A673 (cell line): ENCODE measurements around the gene NRDE2. TPM values are rescaled to one million over a fixed set of nuclear protein-coding genes. Genes with fewer than 3 reads are reported as not detected.

Experiments used
- BruUV-seq: library from RNA; stranded (reverse); fragments of 400-500 nt; replicated peaks from 2 replicates; lab custom pipeline; 2021; lab: Mats Ljungman, UMichigan
- CTCF ChIA-PET: fragments of 300-600 bp; sonication (Branson Sonifier 250); formaldehyde crosslinking; loops from one replicate; lab custom pipeline; 2022; ENCODE audit warnings: antibody characterized with exemption; lab: Charles Lee
- POLR2A ChIA-PET: fragments of 300-600 bp; sonication (Branson Sonifier 250); formaldehyde crosslinking; loops from one replicate; lab custom pipeline; 2022; ENCODE audit warnings: antibody characterized with exemption; ENCODE audit not compliant: low non-redundant PET; lab: Charles Lee
- DNase-seq: peaks from one replicate; pipeline ENCODE4 v3.0.0-alpha.2; 2015; ENCODE audit warnings: low spot score
- H3K27ac ChIP-seq: fragments of 200-600 bp; sonication (generic); 2 replicates; pipeline ENCODE4 v1.5.1; 2016; ENCODE audit warnings: mixed run types, low read depth, mild to moderate bottlenecking, mixed read lengths, antibody characterized with exemption, low read length; ENCODE audit not compliant: poor library complexity, severe bottlenecking
- H3K27me3 ChIP-seq: fragments of 200-600 bp; sonication (generic); replicated peaks from 2 replicates; pipeline ENCODE4 v1.6.1; 2017; ENCODE audit warnings: mixed run types, low read depth, mild to moderate bottlenecking, mixed read lengths, antibody characterized with exemption, low read length; ENCODE audit not compliant: insufficient read depth, poor library complexity
- H3K36me3 ChIP-seq: fragments of 200-600 bp; sonication (generic); 2 replicates; pipeline ENCODE4 v1.6.1; 2016; ENCODE audit warnings: mixed run types, mild to moderate bottlenecking, mixed read lengths, antibody characterized with exemption, low read length; ENCODE audit not compliant: insufficient read depth, poor library complexity, severe bottlenecking
- H3K4me1 ChIP-seq: fragments of 200-600 bp; sonication (generic); 2 replicates; pipeline ENCODE4 v1.6.1; 2017; ENCODE audit warnings: mixed run types, mild to moderate bottlenecking, mixed read lengths, antibody characterized with exemption, low read length; ENCODE audit not compliant: insufficient read depth, poor library complexity, severe bottlenecking
- H3K4me3 ChIP-seq: fragments of 200-600 bp; sonication (generic); 2 replicates; pipeline ENCODE4 v1.5.1; 2016; ENCODE audit warnings: low read depth, mixed run types, mild to moderate bottlenecking, mixed read lengths, low read length; ENCODE audit not compliant: poor library complexity, severe bottlenecking
- H3K9me3 ChIP-seq: fragments of 200-600 bp; sonication (generic); 2 replicates; pipeline ENCODE4 v1.6.1; 2016; ENCODE audit warnings: mixed run types, low read depth, mild to moderate bottlenecking, mixed read lengths, antibody characterized with exemption, low read length; ENCODE audit not compliant: poor library complexity, severe bottlenecking
- EZH2 ChIP-seq: fragments of 200-600 bp; sonication (generic); IDR thresholded peaks from 2 replicates; pipeline ENCODE4 v1.6.1; 2017; ENCODE audit warnings: borderline replicate concordance, low read depth, mild to moderate bottlenecking, mixed read lengths, antibody characterized with exemption, low read length; ENCODE audit not compliant: poor library complexity, severe bottlenecking
- intact Hi-C: fragments of 100-400 bp; cut with micrococcal nuclease; formaldehyde crosslinking; loops from one replicate; pipeline ENCODE4 v1.10.0; 2022; ENCODE audit not compliant: unreplicated experiment
- total RNA-seq: library from RNA; stranded (reverse); gene quantifications from 2 replicates; pipeline ENCODE4 v1.2.3, GENCODE V29; 2021
- TF ChIP-seq, protein P1 (sequence below): fragments of 300-800, 200-600 bp; sonication (generic); conservative IDR thresholded peaks from 2 replicates; pipeline ENCODE4 v1.5.1; 2017; ENCODE audit warnings: low read depth, mild to moderate bottlenecking, antibody characterized with exemption, low read length, moderate library complexity, mixed read lengths

The NRDE2 gene
- total RNA-seq, 1 experiment from 2014 or later, result 19.7 TPM

DNA sequence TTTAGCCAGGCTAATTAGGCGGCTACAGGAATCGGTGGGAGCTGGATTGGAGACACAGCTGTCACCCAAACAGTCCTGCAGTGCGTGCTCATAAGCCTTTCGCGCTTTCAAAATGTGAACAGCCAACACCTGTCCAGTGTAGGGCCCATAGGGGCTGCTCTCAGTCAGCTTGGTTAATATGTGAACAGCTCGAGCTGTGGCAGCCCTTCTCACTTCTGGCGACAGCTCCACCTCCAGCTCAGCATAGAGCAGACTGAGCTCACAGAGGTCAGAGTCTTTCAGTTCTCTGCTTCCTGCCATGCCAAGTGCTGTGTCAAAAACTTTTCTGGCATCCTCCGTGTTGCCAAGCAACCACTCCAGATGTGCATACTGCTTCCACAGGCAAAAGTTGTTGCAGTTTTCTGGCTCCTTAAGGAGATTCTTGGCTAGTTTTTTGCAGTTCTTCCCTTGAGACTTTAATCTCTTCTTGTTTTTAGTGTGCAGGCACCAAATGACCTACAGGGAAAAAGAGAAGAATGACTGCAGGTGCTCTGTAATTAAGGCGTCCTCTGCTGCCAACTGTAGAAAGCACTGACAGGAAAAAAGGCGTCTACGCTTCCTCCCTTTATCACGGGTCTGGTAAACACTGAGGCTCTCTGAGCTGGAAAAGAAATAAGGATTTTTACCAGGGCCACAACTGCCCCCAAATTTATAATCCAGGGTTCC lies 42.9 kb downstream of the NRDE2 start:
- BruUV-seq, result no TSS peak
- peaks cover 23% of the 10 kb centered on the region for H3K36me3 ChIP-seq
- no peaks in the 10 kb centered on the region for H3K9me3 ChIP-seq
- no peak for DNase-seq
- no peaks in the 10 kb centered on the region for H3K4me1 ChIP-seq
- ChIA-PET CTCF (interaction anchor here (1.0 kb wide), 1 partner anchor 111 kb away, joined by 3 read pairs; no protein-coding TSS in a partner anchor), POLR2A (interaction anchor here (0.6 kb wide), 1 partner anchor 11 kb away, joined by 3 read pairs; no protein-coding TSS in a partner anchor)
- intact Hi-C loops, result no loop called here
- H3K27me3 ChIP-seq, result no peaks in the 10 kb centered on the region
- H3K4me3 ChIP-seq, result no peak overlapping the region
- no peak for TF ChIP-seq EZH2
- TF ChIP-seq, protein P1, sequence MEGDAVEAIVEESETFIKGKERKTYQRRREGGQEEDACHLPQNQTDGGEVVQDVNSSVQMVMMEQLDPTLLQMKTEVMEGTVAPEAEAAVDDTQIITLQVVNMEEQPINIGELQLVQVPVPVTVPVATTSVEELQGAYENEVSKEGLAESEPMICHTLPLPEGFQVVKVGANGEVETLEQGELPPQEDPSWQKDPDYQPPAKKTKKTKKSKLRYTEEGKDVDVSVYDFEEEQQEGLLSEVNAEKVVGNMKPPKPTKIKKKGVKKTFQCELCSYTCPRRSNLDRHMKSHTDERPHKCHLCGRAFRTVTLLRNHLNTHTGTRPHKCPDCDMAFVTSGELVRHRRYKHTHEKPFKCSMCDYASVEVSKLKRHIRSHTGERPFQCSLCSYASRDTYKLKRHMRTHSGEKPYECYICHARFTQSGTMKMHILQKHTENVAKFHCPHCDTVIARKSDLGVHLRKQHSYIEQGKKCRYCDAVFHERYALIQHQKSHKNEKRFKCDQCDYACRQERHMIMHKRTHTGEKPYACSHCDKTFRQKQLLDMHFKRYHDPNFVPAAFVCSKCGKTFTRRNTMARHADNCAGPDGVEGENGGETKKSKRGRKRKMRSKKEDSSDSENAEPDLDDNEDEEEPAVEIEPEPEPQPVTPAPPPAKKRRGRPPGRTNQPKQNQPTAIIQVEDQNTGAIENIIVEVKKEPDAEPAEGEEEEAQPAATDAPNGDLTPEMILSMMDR, result no peak
- no peak overlapping the region for H3K27ac ChIP-seq

GRCh38 chr14:90287791-90288190 lies 44.0 kb downstream of the NRDE2 start:
- Histone ChIP-seq H3K4me3 (no peak overlapping the region), H3K27ac (no peak overlapping the region), H3K36me3 (peaks cover 23% of the 10 kb centered on the region), H3K27me3 (no peaks in the 10 kb centered on the region), H3K4me1 (no peaks in the 10 kb centered on the region), H3K9me3 (no peaks in the 10 kb centered on the region)
- BruUV-seq, result no TSS peak
- ChIA-PET CTCF (interaction anchor here (0.6 kb wide), 1 partner anchor 372 kb away, joined by 3 read pairs; no protein-coding TSS in a partner anchor), POLR2A (no interaction called here)
- intact Hi-C loops, result no loop called here
- TF ChIP-seq EZH2, result no peak
- TF ChIP-seq, protein P1, result no peak
- no peak for DNase-seq

- BruUV-seq, result no TSS peak
- ChIA-PET POLR2A (no interaction called here), CTCF (no interaction called here)
- H3K36me3 ChIP-seq, result peaks cover 7% of the 10 kb centered on the region
- no peaks in the 10 kb centered on the region for H3K27me3 ChIP-seq
- H3K4me3 ChIP-seq, result no peak overlapping the region
- intact Hi-C loops, result no loop called here
- H3K9me3 ChIP-seq, result no peaks in the 10 kb centered on the region
- peak; percentile 55 for DNase-seq
- no peak overlapping the region for H3K27ac ChIP-seq
- TF ChIP-seq, protein P1, result no peak
- peaks cover 9% of the 10 kb centered on the region for H3K4me1 ChIP-seq
These were observed 50.0 kb downstream of the NRDE2 start for GRCh38 chr14:90281756-90282155.
